Fibroblast of upper back skin (primary cell): ENCODE results near the gene CHSY1.
"Not testable (repeated sequence)": the region's sequence is repeated elsewhere in the genome, so short reads cannot be mapped to it uniquely, and the experiment has no call there.

ENCODE experiments used
- DNase-seq: peaks from one replicate; pipeline ENCODE4 v3.0.0-alpha.2; 2013

The CHSY1 gene

GRCh38 chr15:101251830-101252820 is at the start of gene CHSY1:
Gene CHSY1 (minus strand): TSS chr15:101252048. CDS start chr15:101251456, 592 bp downstream.
- DNase-seq, result peak; percentile 93

GRCh38 chr15:101296418-101297405 is 44.9 kb upstream of the CHSY1 start:
- DNase-seq, result peak; percentile 25

- DNase-seq, result peak; percentile 73
These were observed 43.8 kb upstream of the CHSY1 start for GRCh38 chr15:101295607-101296161.

- DNase-seq, result peak; percentile 94
These were observed 43.1 kb upstream of the CHSY1 start, which contains the start of gene SNRPA1 for GRCh38 chr15:101294731-101295606. Gene SNRPA1 (minus strand): TSS chr15:101295248. CDS start chr15:101295178, 70 bp downstream.

- DNase-seq, result no peak
These were observed 41.3 kb upstream of the CHSY1 start for GRCh38 chr15:101293122-101293521.

- DNase-seq, result peak; percentile 50
These were observed 37.2 kb upstream of the CHSY1 start for GRCh38 chr15:101288905-101289513.

GRCh38 chr15:101287342-101287741 is 35.5 kb upstream of the CHSY1 start:
- not testable (repeated sequence) for DNase-seq

- DNase-seq, result no peak
These were observed 34.7 kb upstream of the CHSY1 start for GRCh38 chr15:101286471-101287114.

GRCh38 chr15:101283931-101284330 is 32.1 kb upstream of the CHSY1 start:
- DNase-seq, result no peak

- no peak for DNase-seq
These were observed 28.2 kb upstream of the CHSY1 start for GRCh38 chr15:101280007-101280406.

- no peak for DNase-seq
These were observed 26.2 kb upstream of the CHSY1 start for GRCh38 chr15:101277943-101278564.

- peak; percentile 88 for DNase-seq
These were observed 25.4 kb upstream of the CHSY1 start, which contains the start of gene SELENOS for GRCh38 chr15:101277038-101277822. Gene SELENOS (minus strand): TSS chr15:101277485. CDS start chr15:101277417, 68 bp downstream.

- no peak for DNase-seq
These were observed 24.7 kb upstream of the CHSY1 start for GRCh38 chr15:101276501-101277037.

GRCh38 chr15:101275018-101275417 is 23.2 kb upstream of the CHSY1 start:
- no peak for DNase-seq

- no peak for DNase-seq
These were observed 21.7 kb upstream of the CHSY1 start for GRCh38 chr15:101273534-101273933.

- no peak for DNase-seq
These were observed 20.7 kb upstream of the CHSY1 start for GRCh38 chr15:101272584-101272983.

GRCh38 chr15:101269479-101270223 is 17.8 kb upstream of the CHSY1 start:
- no peak for DNase-seq
